Purkinje cell (primary cell): ENCODE measurements around the gene DDX4. TPM values are rescaled to one million over a fixed set of nuclear protein-coding genes. Genes with fewer than 3 reads are reported as not detected.

Experiments used
- polyA plus RNA-seq: library from polyadenylated mRNA; unstranded; fragments of >200 nt; fragmentation: Nextera tagmentation; gene quantifications from 2 replicates; pipeline ENCODE4 v1.2.1, GENCODE V29; 2014

Gene DDX4
- not detected in 2 replicates for polyA plus RNA-seq

DNA sequence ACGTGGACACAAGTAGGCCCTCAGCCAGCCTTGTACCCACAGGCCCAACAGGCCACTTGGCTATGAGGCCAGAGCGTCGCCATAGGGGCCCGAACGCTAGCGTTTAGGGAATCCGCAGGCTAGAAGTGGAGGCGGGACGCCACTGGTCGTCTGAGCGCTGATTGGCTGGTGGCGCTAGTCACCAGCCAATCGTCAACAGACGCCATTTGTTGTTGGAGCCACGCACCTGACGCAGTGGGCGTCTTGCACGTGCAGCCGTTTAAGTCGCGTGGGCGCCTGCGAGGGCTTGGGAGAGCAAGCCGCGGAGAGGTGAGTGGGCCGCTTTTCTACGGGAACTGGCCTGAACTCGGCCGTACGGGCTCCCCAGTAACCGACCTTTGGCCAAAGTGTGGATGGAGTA, at the start of gene DDX4:
TSS of gene DDX4 (plus strand) at position 269 of the 400 bp plus-strand sequence. CDS start 903 bp downstream, outside the sequence.

GRCh38 chr5:55712023-55712859, 25.6 kb upstream of the DDX4 start, which contains the start of gene SLC38A9:
Gene SLC38A9 (minus strand): TSS chr5:55712324. CDS start chr5:55697958, 14,366 bp downstream.

GRCh38 chr5:55850839-55851674, 113.2 kb downstream of the DDX4 start, which contains the start of gene IL31RA:
Gene IL31RA (plus strand): TSS chr5:55851357. CDS start chr5:55851571, 214 bp downstream.

Other genes starting within 250 kb of the DDX4 start
- gene PLPP1, start 203.1 kb upstream of the DDX4 start, polyA plus RNA-seq = 128 and 165 TPM in 2 replicates
- gene SLC38A9, start 25.7 kb upstream of the DDX4 start, polyA plus RNA-seq = 20.4 and 28.7 TPM in 2 replicates
- not detected in 2 replicates for gene IL31RA, start 113.3 kb downstream of the DDX4 start, polyA plus RNA-seq